ENCODE data around the gene ZNF536.

DNA sequence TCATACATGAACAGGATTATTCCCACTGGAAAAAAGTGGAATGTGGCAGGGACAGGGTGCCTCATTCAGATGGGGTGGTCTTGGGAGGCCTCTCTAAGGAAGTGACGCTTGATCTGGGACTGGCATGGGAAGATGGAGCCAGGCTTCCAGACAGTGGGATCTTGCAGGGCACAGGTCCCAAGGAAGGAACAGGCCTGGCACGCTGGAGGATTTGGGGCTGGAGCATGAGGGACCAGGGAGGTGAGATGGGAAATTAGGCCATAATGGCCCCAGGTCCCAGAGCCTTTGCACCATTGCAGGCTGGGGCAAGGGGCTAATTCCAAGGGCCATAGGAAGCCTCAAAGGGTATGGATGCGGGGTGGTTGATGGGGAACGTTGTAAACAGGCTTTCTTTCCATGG lies 9.2 kb downstream of the ZNF536 start:
- TF ChIP-seq, protein P1, sequence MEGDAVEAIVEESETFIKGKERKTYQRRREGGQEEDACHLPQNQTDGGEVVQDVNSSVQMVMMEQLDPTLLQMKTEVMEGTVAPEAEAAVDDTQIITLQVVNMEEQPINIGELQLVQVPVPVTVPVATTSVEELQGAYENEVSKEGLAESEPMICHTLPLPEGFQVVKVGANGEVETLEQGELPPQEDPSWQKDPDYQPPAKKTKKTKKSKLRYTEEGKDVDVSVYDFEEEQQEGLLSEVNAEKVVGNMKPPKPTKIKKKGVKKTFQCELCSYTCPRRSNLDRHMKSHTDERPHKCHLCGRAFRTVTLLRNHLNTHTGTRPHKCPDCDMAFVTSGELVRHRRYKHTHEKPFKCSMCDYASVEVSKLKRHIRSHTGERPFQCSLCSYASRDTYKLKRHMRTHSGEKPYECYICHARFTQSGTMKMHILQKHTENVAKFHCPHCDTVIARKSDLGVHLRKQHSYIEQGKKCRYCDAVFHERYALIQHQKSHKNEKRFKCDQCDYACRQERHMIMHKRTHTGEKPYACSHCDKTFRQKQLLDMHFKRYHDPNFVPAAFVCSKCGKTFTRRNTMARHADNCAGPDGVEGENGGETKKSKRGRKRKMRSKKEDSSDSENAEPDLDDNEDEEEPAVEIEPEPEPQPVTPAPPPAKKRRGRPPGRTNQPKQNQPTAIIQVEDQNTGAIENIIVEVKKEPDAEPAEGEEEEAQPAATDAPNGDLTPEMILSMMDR (IDR thresholded peaks at IDR 0.05), result no peak
- no peak for TF ChIP-seq EZH2 (IDR thresholded peaks at IDR 0.05; ENCODE audit: borderline replicate concordance, insufficient read depth, low read depth, low read length, poor library complexity, severe bottlenecking)

Measured in B cell (primary cell).